ENCODE measurements around the gene ITSN1.

Gene ITSN1

GRCh38 chr21:33733601-33734000 is 91.3 kb downstream of the ITSN1 start:
- no peak for DNase-seq

GRCh38 chr21:33734291-33734690 is 92.0 kb downstream of the ITSN1 start:
- DNase-seq, result no peak

- no peak for DNase-seq
Observed at GRCh38 chr21:33734818-33735217, 92.5 kb downstream of the ITSN1 start.

DNA sequence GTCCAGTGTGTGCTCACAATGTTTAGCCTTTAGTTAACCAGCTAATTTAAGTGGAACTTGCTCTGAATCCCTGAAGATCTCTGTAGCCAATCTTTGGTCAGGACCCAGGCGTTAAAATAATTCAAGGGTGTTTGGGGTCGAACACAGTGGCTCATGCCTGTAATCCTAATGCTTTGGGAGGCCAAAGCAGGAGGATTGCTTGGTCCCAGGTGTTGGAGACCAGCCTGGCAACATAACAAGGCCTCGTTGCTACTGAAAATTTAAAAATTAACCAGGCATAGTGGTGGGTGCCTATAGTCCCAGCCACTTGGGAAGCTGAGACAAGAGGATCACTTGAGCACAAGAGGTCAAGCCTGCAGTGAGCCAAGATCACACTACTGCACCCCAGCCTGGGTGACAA is 94.3 kb downstream of the ITSN1 start:
- no peak for DNase-seq

- DNase-seq, result no peak
Observed at GRCh38 chr21:33739701-33740100, 97.4 kb downstream of the ITSN1 start.

DNA sequence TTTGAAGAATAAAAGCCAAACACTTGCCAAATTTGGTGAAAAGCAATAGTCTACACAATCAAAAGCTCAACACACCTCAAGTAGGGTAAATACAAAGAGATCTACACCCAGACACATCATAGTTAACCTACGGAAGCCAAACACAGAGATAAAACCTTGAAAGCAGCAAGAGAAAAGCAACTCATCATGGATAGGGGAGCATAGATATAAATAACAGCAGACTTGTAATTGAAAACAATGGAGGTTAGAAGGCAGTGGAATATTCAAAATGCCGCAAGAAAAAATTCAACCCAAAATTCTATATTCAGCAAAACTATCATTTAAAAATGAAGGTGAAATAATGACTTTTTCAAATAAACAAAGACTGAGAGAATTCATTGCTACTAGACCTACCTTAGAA is 105.1 kb downstream of the ITSN1 start:
- no peak for DNase-seq

GRCh38 chr21:33748903-33749302 is 106.6 kb downstream of the ITSN1 start:
- no peak for DNase-seq

DNA sequence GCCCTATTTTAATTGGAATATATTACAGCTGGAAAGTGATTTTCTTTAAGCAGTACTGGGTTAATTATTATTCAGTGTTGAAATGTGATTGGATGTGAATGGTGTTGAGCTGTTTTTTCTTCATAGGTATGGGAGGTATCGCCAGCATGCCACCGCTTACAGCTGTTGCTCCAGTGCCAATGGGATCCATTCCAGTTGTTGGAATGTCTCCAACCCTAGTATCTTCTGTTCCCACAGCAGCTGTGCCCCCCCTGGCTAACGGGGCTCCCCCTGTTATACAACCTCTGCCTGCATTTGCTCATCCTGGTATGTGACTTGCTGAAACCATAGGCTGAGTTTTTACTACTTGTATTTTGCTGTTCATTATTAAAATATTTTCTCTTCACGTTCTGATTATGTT is 107.7 kb downstream of the ITSN1 start:
- DNase-seq, result no peak

DNA sequence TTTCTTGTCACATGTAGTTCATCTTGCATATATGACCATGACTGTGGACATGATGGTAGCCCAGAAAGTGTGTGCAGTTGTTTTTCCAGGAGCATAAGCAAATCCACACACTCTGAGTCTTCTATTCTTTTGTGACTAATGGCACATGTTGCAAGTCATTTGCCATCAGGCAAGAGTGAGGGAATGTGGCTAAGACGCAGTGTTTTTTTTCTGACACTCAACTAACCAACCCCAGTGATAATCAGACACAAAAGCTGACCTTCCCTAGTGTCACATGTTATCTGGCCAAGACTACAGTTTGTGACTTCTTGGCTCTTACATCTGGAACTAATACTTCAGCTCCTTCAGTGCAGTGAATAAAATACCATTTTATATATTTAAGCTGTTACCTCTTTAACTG is 108.8 kb downstream of the ITSN1 start:
- DNase-seq, result no peak

DNA sequence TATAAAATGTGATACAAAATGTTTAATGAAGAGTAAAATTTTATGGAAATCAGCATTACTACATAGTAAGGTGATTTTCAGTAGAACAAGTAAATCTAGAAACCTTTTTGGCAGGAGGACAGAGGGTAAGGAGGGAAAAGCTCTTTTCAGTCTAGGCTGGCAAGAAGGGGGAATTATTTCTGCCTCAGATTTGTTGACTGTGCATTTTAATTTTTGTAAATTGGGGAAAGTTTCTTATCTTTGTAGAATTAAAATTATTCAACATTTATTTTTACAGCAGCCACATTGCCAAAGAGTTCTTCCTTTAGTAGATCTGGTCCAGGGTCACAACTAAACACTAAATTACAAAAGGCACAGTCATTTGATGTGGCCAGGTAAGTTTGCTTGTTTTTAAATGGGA is 109.2 kb downstream of the ITSN1 start:
- no peak for DNase-seq

DNA sequence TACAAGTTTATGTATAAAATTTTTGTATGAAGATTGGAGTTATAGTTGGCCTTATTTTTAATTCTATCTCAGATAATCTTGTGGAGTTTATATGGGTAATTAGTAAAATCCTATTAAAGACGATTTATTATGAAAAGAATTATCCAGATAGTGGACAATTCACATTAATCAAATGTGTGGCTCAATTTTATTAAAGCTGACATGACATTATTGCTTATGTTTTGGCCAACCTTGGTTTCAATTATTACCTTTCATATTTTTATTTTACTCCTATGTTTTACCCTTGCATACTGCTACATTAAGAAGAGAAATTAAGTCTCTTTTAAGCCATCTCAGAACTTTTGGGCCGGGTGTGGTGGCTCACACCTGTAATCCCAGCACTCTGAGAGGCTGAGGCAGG is 110.0 kb downstream of the ITSN1 start:
- no peak for DNase-seq

- no peak for DNase-seq
Observed at GRCh38 chr21:33753886-33754285, 111.6 kb downstream of the ITSN1 start.

DNA sequence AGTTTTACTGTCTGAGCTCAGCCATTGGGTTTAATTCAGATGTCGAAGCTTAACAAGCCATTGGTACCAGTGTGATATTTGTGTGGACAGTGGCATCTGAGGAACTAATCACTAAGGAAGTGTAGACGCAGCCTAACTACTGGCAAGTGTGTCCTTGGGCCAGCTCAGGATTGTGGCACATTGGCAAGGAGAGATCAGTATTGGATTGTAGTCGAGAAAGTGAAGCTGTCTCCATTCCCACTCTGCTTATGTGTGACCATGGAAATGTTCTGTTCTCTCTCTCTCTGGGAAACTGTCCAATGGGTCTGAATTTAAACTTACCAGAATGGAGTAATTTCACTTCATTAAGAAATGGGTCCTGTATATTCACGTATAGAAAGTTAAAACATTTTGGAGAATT is 112.2 kb downstream of the ITSN1 start:
- no peak for DNase-seq

DNA sequence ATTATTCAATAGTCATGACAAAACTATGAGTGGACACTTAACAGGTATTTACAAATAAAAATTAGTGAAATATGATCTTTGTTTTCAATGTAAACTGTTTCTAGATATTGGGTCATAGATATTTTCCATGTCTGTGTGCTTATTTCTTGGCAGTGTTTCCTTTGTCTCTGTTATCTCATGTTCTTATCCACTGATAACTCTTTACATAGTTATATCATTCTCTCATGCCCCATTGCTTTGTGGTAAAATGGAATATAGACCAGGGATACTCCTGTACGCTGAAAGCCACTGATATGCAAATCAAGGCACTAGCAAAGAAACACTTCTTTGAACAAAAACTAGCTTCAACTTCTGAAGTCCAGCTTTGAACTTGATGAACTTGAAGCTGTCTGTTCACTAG is 113.1 kb downstream of the ITSN1 start:
- DNase-seq, result no peak

- no peak for DNase-seq
Observed at GRCh38 chr21:33760641-33761440, 118.5 kb downstream of the ITSN1 start.

GRCh38 chr21:33761441-33762036 is 119.2 kb downstream of the ITSN1 start:
- no peak for DNase-seq

- no peak for DNase-seq
Observed at GRCh38 chr21:33762803-33763581, 120.7 kb downstream of the ITSN1 start.

- DNase-seq, result no peak
Observed at GRCh38 chr21:33763582-33763899, 121.2 kb downstream of the ITSN1 start.

GRCh38 chr21:33767236-33767635 is 124.9 kb downstream of the ITSN1 start:
- no peak for DNase-seq

DNA sequence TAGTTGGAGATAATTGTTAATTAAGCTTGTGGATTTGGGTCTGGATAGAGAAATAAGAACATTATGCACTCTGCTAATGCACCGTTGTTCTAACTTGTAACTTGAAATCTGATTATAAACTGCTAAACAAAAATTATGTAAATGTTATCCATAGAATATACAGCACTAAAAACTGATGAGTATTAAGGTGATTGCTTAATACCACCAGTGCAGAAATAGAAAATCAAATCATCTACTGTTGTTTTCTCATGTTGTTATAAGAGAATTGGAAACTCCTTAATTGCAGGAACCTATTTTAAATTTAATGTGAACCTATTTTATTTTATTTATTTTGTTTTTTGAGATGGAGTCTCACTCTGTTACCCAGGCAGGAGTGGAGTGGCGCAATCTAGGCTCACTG is 125.7 kb downstream of the ITSN1 start:
- no peak for DNase-seq

DNA sequence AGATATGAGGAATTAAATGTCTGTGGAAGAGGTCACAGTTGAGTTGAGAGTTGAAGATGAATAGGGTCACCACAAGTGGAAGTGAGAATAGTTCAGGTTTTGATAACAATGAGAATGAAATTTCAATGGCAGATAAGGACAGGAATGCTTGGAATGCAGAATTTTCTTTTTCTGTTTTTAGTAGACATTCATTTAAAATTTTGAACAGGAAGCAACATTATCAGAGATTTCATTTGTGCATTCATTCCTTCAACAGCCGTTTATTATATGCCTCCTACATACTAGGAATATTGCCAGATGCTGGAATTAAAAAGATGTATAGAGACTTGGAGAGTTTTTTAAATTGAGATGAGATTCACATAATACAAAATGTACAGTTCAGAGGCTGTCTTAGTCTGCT is 126.8 kb downstream of the ITSN1 start:
- DNase-seq, result no peak

DNA sequence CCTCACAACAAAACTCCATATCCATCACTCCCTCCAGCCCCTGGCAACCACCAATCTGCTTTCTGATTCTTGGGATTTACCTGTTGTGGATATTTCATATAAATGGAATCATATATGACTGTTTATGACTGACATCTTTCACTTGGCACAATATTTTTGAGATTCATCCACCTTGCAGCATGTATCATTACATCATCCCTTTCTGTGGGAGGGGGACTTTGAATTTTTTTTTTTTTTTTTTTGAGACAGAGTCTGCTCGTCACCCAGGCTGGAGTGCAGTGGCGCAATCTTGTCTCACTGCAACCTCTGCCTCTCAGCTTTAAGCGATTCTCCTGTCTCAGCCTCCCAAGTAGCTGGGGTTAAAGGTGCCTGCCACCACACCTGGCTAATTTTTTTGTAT is 128.2 kb downstream of the ITSN1 start:
- DNase-seq, result no peak

DNA sequence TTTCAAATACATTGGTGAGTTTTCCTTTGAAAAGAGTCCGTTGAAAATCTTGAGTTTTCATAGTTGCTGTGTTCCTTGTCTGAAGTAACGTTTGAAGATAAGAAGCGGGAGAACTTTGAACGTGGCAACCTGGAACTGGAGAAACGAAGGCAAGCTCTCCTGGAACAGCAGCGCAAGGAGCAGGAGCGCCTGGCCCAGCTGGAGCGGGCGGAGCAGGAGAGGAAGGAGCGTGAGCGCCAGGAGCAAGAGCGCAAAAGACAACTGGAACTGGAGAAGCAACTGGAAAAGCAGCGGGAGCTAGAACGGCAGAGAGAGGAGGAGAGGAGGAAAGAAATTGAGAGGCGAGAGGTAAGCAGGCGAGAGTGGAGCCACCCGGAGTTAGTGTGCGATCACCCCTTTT is 129.7 kb downstream of the ITSN1 start:
- DNase-seq, result no peak

DNA sequence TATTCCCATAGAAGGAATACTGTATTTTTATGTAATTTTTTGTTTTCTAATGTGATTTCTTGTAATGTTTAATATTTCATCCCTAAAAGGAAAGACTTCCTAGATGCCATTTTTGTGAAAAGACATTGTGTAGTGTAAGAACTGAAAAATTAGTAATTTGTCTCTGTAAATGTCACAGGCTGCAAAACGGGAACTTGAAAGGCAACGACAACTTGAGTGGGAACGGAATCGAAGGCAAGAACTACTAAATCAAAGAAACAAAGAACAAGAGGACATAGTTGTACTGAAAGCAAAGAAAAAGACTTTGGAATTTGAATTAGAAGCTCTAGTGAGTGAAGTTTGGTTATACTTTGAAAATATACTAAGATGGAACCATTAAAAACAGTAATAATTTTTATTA is 132.2 kb downstream of the ITSN1 start:
- no peak for DNase-seq
